GM18499 (cell line): ENCODE results near the gene CAMK1D.

Experiments used
- ATAC-seq: cut with Tn5 transposase; IDR thresholded peaks from one replicate; pipeline ENCODE4 v1.9.1; 2021; ENCODE audit warnings: moderate number of reproducible peaks; ENCODE audit not compliant: insufficient read depth, unreplicated experiment

CAMK1D gene

DNA sequence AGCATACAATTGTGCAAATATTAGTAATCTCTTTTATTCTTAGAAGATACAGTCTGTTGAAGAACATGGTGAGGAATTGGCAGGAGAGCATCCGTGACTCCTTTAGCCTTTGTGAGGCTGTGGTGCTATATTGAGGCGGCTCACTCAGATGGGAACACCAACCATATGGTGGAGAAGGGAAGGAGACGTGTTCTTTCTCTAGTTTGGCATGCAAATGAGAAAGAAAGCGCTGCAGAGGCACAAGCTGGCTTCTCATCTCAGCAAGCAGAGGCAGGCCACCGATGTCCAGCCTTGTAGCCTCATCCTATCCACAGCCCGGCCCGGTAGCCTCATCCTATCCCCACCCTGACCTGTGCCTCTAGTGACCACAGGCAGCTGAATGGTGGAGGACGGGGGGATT is 288.3 kb downstream of the CAMK1D start:
- ATAC-seq: no peak

DNA sequence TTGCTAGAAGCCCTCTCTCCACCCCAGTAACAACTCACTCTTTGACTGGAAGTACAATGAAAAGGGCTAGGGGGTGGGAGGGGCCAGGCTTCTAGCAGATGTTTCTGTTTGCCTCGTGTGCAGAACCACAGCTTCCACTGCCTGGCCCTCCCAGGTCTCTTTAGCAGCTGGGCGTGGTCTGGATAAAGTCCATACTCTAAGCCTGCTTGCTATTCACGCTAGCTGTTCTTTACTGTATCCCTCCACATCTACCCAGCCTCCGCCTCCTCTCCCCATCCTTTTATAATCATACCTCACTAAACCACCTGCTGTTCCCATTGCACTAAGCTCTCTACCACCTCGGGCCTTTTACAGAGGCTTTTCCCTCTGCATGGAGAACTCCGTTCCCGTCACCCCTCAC is 288.8 kb downstream of the CAMK1D start:
- no peak for ATAC-seq

DNA sequence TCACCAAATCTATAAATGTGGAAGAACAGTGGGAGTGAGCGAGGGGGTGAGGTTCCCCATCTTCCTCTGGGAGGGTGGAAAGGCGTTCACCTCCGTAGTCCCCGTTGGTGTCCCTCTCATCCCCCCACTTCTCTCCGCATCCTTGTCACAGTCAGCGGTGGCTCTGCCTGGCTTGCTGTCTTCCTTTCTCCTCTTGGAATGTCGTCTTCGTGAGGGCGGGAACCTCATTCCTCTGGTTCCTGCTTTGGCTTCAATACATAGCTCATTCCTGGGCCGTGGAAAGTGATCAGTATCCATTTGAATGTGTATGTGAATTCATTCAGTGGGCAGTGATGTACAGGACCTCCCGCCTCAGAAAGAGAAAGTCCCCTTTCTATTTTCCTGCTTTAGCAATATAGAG is 289.4 kb downstream of the CAMK1D start:
- no peak for ATAC-seq

DNA sequence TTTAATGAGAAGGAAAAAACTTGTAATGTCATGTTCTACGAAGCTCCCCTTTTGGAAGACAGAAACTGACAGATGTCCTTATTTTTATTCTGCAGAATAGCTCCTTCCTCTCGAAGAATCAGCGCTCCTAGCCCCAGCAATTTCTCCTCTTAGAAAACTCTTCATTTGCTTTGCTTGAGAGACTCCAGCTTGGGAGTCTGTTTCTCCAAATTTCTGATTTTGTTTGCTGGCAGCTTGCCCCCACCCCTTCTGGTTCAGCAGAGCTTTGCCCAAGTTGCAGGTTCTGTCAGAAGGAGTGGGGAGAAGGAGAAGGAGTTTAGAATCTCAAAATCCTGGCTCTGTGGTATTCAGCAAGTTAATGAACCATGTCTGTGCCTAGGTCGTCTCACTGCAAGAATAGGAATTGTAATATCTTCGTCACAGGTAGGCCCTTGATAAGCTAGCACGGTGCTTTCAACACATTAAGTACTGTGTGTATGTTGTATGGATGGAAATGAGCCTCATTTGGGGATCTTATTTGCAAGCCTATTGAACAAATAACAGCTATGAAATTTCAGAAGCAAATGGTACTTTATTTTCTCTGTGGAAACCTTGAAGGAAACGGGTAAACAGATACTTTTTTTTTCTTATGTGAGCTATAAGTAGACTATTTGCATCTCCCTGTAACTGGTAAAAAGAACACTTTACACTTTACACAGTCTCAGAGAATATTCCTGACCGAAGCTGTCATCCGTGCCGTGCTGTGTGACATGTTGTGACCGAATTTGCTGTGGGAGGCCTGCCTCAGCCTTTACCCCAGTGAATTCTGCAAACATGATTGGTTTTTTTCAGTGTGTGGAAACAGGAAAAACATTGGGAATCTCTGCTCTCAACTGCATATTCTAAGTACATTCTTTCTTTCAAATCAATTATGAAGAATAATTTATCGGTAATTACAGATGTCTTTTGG is 290.9 kb downstream of the CAMK1D start:
- no peak for ATAC-seq

DNA sequence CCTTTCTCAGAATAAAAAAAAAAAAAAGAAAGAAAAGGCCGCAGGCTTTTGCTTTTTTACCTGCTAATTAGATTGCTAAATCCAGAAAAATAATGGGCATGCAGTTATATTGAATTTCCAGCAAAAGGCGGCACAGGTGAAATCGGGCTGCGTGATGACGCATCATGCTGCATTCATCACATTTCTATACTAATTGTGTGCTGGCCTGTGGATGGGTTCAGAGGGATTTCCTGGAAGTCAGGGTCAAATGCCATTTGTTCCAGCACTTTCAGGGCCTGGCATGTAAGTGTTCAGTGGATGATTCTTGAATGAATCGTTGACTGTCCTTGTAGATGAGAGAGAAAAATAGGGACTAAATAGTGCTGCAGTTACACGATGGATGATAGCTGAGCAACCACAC is 292.7 kb downstream of the CAMK1D start:
- ATAC-seq: no peak

DNA sequence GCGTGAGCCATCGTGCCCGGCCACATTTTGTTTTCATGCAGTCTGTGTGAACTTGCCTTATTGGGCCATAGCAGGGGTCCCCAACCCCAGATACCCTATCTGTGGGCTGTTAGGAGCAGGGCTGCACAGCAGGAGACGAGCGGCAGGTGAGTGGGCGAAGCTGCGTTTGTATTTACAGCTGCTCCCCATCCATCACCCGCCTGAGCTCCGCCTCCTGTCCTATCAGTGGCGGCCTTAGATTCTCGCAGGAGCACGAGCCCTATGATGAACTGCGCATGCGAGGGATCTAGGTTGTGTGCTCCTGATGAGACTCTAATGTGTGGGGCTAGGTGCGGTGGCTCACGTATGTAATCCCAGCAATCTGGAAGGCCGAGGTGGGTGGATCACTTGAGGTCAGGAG is 293.9 kb downstream of the CAMK1D start:
- ATAC-seq: no peak

DNA sequence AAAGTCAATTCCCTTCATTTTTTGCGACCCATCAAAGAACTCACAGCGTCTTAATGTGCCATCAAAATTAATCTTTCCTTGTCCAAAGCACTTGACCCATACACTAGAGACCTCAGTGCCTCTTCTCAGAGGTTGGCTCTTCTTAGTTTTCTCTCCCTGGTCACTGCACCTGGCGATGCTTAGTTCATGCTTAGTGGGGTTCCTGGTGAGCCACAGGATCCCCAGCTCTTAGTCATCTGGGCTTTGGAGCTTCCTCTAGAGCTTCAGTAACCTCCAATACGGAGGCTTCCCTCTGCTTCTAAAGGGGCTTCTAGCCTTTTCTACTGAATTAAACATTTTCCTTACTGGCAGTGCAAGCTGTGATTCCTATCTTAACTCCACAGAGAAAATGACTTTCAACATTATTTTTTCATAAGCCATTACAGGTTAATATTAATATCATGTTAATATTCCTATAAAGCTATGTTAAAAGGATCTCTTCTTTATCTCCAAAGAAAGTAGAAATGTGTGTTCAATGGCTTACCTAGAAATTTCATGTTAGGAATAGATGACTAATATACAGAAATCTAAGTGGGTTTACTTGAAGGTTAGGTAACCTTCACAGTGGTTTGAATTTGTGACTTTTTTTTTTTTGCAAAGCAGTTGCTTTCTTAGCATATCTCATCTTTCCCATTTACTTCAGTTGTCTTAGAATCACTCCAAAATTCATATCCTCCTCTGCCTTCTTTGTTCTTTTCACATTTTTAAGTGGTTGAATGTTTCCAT is 295.2 kb downstream of the CAMK1D start:
- no peak for ATAC-seq

DNA sequence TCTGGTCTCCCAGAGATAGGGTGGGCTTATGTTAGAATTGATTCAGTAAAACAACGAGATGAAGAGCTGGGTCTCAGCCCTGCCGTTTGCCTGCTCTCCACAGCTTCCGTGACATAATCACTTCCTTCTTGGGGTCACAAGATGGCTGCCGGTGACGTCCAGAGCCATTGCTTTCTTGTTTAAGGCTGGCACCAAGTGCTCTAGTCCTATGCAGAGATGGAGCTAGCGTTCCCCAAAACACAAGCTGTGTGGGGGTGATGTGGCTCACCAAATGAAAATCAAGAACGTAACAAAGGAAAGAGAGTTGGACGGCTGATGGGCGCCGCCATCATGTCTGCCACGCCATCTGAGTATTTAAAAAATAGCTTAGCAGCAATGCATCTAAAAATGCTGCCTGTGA is 296.1 kb downstream of the CAMK1D start:
- no peak for ATAC-seq

DNA sequence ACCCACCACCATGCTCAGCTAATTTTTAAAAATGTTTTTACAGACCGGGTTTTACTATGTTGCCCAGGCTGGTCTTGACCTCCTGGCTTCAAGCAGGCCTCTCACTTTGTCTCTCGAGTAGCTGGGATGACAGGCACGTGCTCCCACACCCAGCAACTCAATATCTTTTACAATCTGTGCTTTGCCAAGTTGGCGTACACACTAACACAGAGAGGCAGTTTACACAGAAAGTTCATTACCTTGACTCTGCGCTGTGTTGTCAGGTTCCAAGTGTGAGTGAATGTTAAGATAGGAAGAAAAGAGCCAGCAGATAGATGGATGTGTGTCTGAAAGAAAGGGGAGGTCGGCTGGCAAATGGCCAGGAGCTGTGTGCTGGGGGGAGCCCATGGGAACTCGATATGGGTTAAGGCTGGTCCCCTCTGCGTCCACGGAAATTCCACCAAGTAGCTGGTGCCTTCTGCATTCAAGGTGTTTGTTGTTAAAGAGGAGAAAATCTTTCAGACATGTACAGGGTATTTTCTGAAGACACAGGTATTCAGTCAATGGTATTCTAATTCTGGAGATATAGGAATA is 299.8 kb downstream of the CAMK1D start:
- no peak for ATAC-seq

DNA sequence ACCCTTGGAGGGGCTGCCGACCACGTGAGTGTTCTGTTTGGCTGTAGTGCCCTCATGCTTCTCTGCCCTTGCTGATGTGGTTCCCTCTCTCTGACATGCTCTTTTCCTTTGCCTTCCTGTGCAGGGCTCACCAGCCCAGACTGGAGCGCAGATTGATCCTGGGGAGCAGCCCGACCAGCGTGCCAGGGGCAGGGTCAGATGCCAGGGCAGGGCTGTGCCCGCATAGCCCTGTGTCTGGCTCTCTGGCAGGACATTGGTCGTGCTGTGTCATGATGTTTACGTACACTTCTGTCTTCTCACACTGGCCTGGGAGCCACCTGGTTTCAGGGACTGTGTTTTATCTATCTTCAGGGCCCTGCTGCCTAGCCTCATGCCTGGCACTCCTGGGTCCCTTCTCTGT is 300.8 kb downstream of the CAMK1D start:
- no peak for ATAC-seq

DNA sequence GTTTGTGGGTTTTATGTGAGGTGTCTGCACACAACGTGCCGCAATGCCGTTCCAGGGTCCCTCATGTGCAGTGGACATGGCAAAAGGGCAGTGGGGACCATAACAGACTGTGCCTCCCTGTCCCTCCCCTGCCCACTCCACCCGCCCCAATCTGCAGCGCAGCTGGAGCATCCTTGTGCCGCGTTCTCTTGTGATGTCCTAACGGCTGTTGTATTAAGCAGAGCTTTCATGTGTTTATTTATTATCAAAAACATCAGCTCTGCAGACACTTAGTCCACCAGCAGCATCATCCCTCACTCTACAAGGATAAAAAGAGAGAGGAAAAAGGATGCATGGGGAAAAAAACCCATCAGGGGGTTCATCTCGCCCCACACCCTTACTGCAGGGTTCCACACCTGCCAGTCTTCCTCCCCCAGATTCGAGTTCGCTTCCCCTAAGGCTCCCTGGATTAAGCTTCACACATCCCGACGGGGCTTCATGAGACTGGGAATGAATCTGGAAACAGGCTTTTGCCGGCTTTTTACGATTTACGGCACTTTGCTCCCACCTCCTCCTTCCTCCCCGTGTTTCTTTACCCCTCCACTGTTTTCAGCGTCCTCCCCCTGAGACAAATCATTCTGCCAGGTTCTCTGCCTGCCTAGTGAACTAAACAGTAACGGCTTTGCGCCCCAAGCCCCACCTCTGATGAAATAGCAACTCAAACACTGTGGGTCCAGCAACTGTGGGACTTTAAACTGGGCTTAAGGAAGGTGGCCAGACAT is 301.4 kb downstream of the CAMK1D start:
- ATAC-seq: no peak

DNA sequence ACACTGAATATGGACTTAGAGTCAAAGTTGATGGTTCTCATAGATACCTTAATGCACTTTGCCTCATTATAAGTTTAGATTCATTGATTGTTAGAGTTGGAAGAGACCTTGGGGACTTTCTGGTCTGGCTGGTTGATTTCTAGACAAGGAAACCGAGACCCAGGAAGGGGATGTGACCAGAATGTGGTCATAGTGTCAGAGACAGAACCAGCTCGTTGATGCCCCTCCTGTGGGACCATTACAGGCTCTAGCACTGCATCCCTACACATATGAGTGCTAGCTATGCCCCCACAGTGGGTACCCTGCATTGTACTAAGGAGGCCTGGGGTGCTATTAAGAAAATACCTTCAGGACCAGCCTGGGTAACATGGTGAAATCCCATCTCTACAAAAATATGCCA is 306.6 kb downstream of the CAMK1D start:
- ATAC-seq: no peak

DNA sequence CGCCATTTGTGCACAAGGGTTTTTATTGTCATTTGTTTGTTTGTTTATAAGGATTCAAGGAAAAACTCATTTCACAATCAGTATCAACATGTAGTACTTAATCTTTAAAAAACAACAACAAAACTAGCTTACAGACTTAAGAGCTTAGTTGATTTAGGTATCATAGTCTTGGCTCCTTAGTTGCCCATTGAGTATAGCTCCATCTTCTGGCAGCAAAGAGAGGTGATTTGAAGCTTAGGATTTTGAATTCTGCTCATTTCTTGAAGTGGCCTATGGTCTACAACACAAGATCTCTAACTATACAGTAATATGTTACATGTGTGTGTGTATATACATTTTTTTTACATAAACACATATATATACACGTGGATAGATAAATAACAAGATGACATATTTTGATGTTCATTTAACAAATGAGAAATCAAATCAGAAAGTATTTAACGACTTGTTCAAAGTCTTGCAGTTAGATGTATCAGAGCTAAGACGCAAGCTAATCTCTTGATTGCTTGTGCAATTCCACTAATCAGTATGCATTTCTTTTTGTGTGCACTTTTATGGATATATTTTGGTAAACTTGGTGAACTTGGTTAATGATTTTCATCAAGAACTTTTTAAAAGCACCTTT is 307.3 kb downstream of the CAMK1D start:
- no peak for ATAC-seq

DNA sequence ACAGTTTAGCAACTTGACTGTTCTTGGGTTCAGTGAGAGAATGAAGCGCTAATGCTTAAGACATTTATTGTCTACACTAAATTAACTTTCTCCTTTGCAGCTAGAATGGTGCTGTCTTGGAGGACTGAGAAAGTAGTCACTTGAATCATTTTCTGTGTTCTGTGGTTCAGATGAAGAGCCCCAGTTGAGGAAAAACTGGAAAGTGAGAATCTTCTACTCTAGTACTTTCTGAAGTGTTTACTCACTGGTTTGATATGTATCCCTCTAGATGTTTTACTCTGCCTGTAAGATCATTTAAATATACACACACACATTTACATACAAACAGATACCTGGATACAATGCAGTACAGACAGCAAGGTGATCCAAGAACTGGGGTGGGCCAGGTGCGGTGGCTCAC is 308.1 kb downstream of the CAMK1D start:
- ATAC-seq: no peak

DNA sequence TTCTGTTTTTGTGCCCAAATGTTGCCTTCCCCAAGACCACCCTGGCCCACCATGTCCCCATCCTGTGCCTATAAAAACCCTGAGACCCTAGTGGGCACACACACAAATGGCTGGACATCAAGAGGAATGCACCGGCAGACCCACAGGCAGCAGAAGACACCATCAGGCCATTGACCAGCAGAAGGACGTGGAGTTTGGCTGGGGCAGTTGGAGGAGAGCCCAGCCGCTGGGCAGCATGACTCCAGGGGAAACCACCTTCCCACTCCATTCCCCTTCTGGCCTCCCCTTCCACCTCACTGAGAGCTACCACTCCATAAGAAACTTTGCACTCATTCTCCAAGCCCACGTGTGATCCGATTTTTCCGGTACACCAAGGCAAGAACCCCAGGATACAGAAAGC is 309.2 kb downstream of the CAMK1D start:
- ATAC-seq: no peak

DNA sequence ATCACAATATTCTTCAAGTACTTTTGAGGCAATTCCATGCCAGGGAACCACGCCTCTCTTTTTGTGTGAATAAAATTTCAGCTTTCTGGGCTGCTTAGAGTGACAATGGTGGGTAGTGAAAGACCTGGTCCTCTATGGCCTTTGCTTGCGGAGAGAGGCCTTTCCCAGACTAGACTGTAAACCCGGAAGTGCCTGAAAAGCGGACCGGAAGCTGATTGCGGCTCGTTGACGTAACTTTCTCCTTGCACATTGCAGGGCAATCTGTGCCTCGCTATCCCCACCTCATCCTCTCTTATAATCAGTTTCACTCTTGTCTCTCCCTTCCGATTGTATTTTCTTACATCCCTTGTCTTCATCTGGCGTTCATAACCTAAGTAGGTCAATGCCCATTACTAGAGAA is 310.4 kb downstream of the CAMK1D start:
- ATAC-seq: no peak

DNA sequence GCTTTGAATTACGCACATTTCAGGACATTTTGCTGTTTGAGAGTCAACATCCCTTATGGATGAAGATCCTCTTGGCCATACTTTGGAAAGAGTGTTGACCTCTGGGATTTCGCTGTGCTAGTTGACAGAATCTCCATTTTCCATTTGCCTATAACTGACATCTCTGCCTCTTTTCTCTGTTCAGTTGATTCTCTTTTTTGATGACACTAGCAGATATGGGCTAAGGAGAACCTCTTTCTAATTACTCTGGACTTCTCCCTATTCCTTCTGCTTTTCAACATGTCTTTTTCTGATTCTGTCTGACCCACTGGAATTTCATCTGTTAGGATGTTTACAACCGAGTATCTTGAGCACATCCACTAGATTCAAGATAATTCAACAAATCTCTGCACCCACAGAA is 311.5 kb downstream of the CAMK1D start:
- no peak for ATAC-seq

DNA sequence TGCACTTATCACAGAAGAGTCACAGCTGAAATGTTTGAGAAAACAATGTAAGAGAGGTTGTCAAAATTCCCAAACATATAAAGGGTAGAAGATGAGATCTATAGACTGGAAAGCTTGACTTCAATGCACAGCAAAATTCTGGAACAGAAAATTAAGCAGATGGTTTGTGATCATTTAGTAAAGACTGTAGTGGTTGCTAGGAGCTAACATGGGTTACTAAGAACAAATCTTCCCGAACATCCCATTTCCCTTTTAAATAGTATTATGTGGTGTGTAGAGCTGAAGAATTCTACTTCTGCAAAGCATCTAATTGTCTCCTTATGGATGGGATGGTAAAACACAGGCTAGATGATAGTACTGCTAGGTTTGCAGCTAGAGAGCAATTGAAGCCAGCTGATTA is 312.3 kb downstream of the CAMK1D start:
- no peak for ATAC-seq

DNA sequence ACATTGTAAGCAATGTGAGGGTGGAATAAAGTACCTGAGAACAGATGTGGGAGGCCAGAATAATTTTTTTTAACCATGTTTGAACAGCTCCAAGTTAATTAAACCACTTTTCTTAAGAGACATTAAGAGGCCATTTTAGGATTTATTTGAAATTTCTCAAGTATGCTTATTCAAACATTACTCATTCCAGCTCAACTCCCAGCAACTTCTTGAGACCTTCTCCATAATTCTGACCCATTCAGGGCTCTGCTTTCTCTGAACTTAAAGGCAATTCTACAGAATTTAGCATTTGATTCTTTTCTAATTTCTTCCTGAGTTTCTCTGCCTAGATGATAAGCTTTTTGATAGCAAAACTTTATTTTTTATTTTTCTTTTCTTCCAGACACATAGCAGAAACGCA is 314.5 kb downstream of the CAMK1D start:
- no peak for ATAC-seq

DNA sequence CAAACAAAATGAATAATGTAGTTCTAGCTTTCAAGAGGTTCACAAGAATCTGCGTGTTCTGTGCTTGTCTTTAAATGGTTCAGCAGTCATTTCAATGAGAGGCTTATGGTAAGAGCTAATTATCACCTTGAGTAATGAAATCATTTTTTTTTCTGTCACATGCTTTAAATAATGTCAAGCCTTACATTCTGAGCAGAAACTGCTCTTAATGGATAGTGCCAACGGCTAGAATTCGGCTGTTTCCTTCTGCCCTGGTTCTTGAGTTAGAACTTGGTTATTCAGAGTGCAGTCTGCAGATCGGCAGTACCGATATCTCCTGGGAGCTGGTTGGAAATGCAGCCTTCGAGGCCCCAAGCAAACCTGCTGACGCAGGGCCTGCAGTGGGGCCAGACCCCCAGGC is 316.2 kb downstream of the CAMK1D start:
- no peak for ATAC-seq
